Aorta (tissue), 5 donors: ENCODE measurements around the gene MAPK8IP1. TPM values are rescaled to one million over a fixed set of nuclear protein-coding genes. Genes with fewer than 3 reads are reported as not detected.
A peak's percentile ranks its signal among the peaks of the same experiment; 100 is the strongest.

ENCODE experiments used
- ATAC-seq: fragments of 200-7000 bp; cut with Tn5 transposase; one replicate; pipeline ENCODE4 v1.9.1; 2022; ENCODE audit warnings: moderate library complexity; ENCODE audit not compliant: low FRiP score
- DNase-seq, 2 donors: peaks; one replicate each; pipeline ENCODE4 v3.0.0-alpha.2; 2020
- H3K27ac ChIP-seq, 2 donors: one replicate each; pipeline ENCODE4 v1.5.1; 2013; ENCODE audit warnings: low read length in 2 of 2, mild to moderate bottlenecking in 2 of 2, moderate library complexity in 2 of 2, control low read depth in 1 of 2, inconsistent platforms in 1 of 2, low read depth in 1 of 2
- H3K27me3 ChIP-seq, 2 donors: one replicate each; pipeline ENCODE4 v1.6.1; 2013; ENCODE audit warnings: control low read depth in 1 of 2, low read length in 1 of 2, mild to moderate bottlenecking in 1 of 2, moderate library complexity in 1 of 2; ENCODE audit not compliant: insufficient read depth in 2 of 2, control insufficient read depth in 1 of 2
- H3K36me3 ChIP-seq, 2 donors: one replicate each; pipeline ENCODE4 v1.6.1; 2013; ENCODE audit warnings: control low read depth in 1 of 2, low read length in 1 of 2, mild to moderate bottlenecking in 1 of 2; ENCODE audit not compliant: insufficient read depth in 2 of 2, control insufficient read depth in 1 of 2
- H3K4me1 ChIP-seq, 2 donors: one replicate each; pipeline ENCODE4 v1.6.1; 2013; ENCODE audit warnings: low read length in 2 of 2, control low read depth in 1 of 2, mild to moderate bottlenecking in 1 of 2, moderate library complexity in 1 of 2; ENCODE audit not compliant: insufficient read depth in 2 of 2, control insufficient read depth in 1 of 2
- H3K4me3 ChIP-seq, 2 donors: one replicate each; pipeline ENCODE4 v1.5.1; 2013; ENCODE audit warnings: low read length in 2 of 2, control low read depth in 1 of 2, mild to moderate bottlenecking in 1 of 2
- H3K9me3 ChIP-seq: one replicate; pipeline ENCODE4 v1.6.1; 2013; ENCODE audit warnings: mild to moderate bottlenecking, low read length; ENCODE audit not compliant: control insufficient read depth
- WGBS, 2 donors: extraction: QIAGEN DNeasy Blood & Tissue Kit; methylation state at CpG; one replicate each; pipeline ENCODE4 v1.1.7; 2013; 5-methylcytosine and 5-hydroxymethylcytosine counted together
- intact Hi-C, 2 donors: fragments of 100-400 bp; cut with DNase I; formaldehyde crosslinking; loops; one replicate each; pipeline versions ENCODE4 v1.14.2 to v1.15.0; 2022
- polyA plus RNA-seq, 2 donors: library from polyadenylated mRNA; stranded (reverse); fragments of 200-250 nt; gene quantifications; one replicate each; pipeline ENCODE4 v1.2.3, GENCODE V29; 2013
- total RNA-seq, 2 donors: library from RNA; stranded (reverse); fragmentation: NEBNext Ultra II Directional; extraction: Animal tissue kit (Norgen Biotek cat#: 25700); gene quantifications; one replicate each; pipeline ENCODE4 v1.2.1, GENCODE V29; 2021
- donor health status: healthy with polysubstance abuse.
- donor health status: Bipolar disorder and iron deficiency.
- donor health status: DM: no; HTN: no; CAD: no.
- donor health status: DM: no; HTN: no; CAD: no.
- donor health status: DM: yes; HTN: yes; CAD: no.

MAPK8IP1 gene
- total and polyA plus RNA-seq, 4 donors, result 1.6 to 7.8 (median 6.0) TPM

DNA sequence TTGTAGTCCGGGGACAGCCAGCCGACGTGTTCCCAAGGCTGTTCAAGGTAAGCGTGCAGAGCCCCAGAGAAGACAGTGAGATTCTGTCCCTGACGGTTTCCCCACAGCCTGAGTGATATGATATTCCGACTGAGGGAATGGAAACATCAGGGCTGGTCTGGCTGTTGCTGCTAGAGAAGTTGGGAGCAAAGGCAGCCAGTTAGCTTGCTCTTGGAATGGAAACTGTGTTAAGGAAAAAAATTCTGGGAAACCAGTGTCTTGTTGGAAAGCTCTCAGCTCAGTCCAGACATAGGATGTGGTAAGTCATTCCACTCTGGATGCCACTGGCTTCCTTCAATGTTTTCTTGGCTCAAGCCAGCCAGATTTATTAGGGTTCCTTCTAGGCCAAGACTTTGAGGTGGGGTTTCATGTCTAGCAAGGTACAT is 29.4 kb upstream of the MAPK8IP1 start:
- H3K4me1 ChIP-seq, result peaks cover 0 to 6% of the 10 kb centered on the region in 2 donors
- 3 to 10% methylated on average over 6 of the region's 6 CpGs for WGBS, 2 donors
- no peaks in the 10 kb centered on the region for H3K9me3 ChIP-seq
- intact Hi-C loops, result no loop called here
- peaks cover 0 to 3% of the 10 kb centered on the region in 2 donors for H3K36me3 ChIP-seq
- no peak overlapping the region for H3K4me3 ChIP-seq
- ATAC-seq, result peak; percentile 69
- no peaks in the 10 kb centered on the region for H3K27me3 ChIP-seq
- DNase-seq, result no peak
- H3K27ac ChIP-seq, result peak overlapping the region; percentile 33 to 80

- H3K27ac ChIP-seq, result peak overlapping the region in 1 of 2 donors; percentile 79
- intact Hi-C loops, result no loop called here
- ATAC-seq (peak; percentile 63), DNase-seq (peak in 1 of 2 donors; percentile 78)
- no peaks in the 10 kb centered on the region for H3K27me3 ChIP-seq
- no peak overlapping the region for H3K4me3 ChIP-seq
- no peaks in the 10 kb centered on the region for H3K4me1 ChIP-seq
- no peaks in the 10 kb centered on the region for H3K9me3 ChIP-seq
- WGBS, 2 donors, result 2 to 4% methylated on average over 2 of the region's 2 CpGs
- peaks cover 3 to 9% of the 10 kb centered on the region in 2 donors for H3K36me3 ChIP-seq
Measured at GRCh38 chr11:45857961-45858474, 27.4 kb upstream of the MAPK8IP1 start.

GRCh38 chr11:45858751-45859398 is 26.6 kb upstream of the MAPK8IP1 start:
- peak overlapping the region in 1 of 2 donors; percentile 52 for H3K27ac ChIP-seq
- H3K27me3 ChIP-seq, result no peaks in the 10 kb centered on the region
- no peak overlapping the region for H3K4me3 ChIP-seq
- H3K9me3 ChIP-seq, result no peaks in the 10 kb centered on the region
- no peaks in the 10 kb centered on the region for H3K4me1 ChIP-seq
- ATAC-seq (no peak), DNase-seq (no peak)
- H3K36me3 ChIP-seq, result peaks cover 3 to 9% of the 10 kb centered on the region in 2 donors
- 76 to 80% methylated on average over 5 of the region's 5 CpGs for WGBS, 2 donors
- intact Hi-C loops, result no loop called here

- no peak overlapping the region for H3K4me3 ChIP-seq
- WGBS, 2 donors, result 1 to 7% methylated on average over 12 of the region's 12 CpGs
- H3K27ac ChIP-seq, result peak overlapping the region in 1 of 2 donors; percentile 52
- intact Hi-C loops, result no loop called here
- H3K36me3 ChIP-seq, result peaks cover 3 to 9% of the 10 kb centered on the region in 2 donors
- H3K27me3 ChIP-seq, result no peaks in the 10 kb centered on the region
- no peaks in the 10 kb centered on the region for H3K9me3 ChIP-seq
- ATAC-seq, result peak; percentile 89
- peak; percentile 92 to 97 for DNase-seq
- no peaks in the 10 kb centered on the region for H3K4me1 ChIP-seq
Measured at GRCh38 chr11:45859661-45860140, 25.8 kb upstream of the MAPK8IP1 start.

GRCh38 chr11:45860348-45860747 is 25.1 kb upstream of the MAPK8IP1 start:
- ATAC-seq, result no peak
- DNase-seq, result no peak
- Histone ChIP-seq H3K27ac (peak overlapping the region in 1 of 2 donors; percentile 47), H3K36me3 (peaks cover 3 to 9% of the 10 kb centered on the region in 2 donors), H3K4me3 (no peak overlapping the region), H3K9me3 (no peaks in the 10 kb centered on the region), H3K27me3 (no peaks in the 10 kb centered on the region), H3K4me1 (no peaks in the 10 kb centered on the region)
- intact Hi-C loops, result no loop called here
- WGBS, 2 donors, result 87 to 88% methylated on average over 5 of the region's 5 CpGs

GRCh38 chr11:45860764-45861510 is 24.5 kb upstream of the MAPK8IP1 start:
- intact Hi-C loops, result no loop called here
- DNase-seq (no peak), ATAC-seq (no peak)
- Histone ChIP-seq H3K27ac (peak overlapping the region in 1 of 2 donors; percentile 47), H3K9me3 (no peaks in the 10 kb centered on the region), H3K36me3 (peaks cover 3 to 11% of the 10 kb centered on the region in 2 donors), H3K27me3 (no peaks in the 10 kb centered on the region), H3K4me1 (no peaks in the 10 kb centered on the region), H3K4me3 (no peak overlapping the region)
- WGBS, 2 donors, result 39 to 52% methylated on average over 10 of the region's 10 CpGs

- Histone ChIP-seq H3K4me3 (no peak overlapping the region), H3K36me3 (peaks cover 3 to 16% of the 10 kb centered on the region in 2 donors), H3K9me3 (no peaks in the 10 kb centered on the region), H3K27me3 (no peaks in the 10 kb centered on the region), H3K27ac (no peak overlapping the region), H3K4me1 (no peaks in the 10 kb centered on the region)
- intact Hi-C loops, result no loop called here
- DNase-seq (no peak), ATAC-seq (no peak)
Measured at GRCh38 chr11:45864041-45864440, 21.4 kb upstream of the MAPK8IP1 start.

- intact Hi-C loops, result no loop called here
- DNase-seq, result no peak
Measured at GRCh38 chr11:45869551-45869950, 15.9 kb upstream of the MAPK8IP1 start.

More at GRCh38 chr11:45869551-45869950, 15.9 kb upstream of the MAPK8IP1 start:
- Histone ChIP-seq H3K4me1 (no peaks in the 10 kb centered on the region), H3K27ac (no peak overlapping the region), H3K36me3 (peaks cover 0 to 35% of the 10 kb centered on the region in 2 donors), H3K27me3 (no peaks in the 10 kb centered on the region), H3K4me3 (no peak overlapping the region), H3K9me3 (no peaks in the 10 kb centered on the region)
- peak; percentile 8 for ATAC-seq
- 84% methylated on average over 12 of the region's 12 CpGs for WGBS, 2 donors
